ENCODE results near the gene C22orf15.
A peak's percentile ranks its signal among the peaks of the same experiment; 100 is the strongest.

The C22orf15 gene

DNA sequence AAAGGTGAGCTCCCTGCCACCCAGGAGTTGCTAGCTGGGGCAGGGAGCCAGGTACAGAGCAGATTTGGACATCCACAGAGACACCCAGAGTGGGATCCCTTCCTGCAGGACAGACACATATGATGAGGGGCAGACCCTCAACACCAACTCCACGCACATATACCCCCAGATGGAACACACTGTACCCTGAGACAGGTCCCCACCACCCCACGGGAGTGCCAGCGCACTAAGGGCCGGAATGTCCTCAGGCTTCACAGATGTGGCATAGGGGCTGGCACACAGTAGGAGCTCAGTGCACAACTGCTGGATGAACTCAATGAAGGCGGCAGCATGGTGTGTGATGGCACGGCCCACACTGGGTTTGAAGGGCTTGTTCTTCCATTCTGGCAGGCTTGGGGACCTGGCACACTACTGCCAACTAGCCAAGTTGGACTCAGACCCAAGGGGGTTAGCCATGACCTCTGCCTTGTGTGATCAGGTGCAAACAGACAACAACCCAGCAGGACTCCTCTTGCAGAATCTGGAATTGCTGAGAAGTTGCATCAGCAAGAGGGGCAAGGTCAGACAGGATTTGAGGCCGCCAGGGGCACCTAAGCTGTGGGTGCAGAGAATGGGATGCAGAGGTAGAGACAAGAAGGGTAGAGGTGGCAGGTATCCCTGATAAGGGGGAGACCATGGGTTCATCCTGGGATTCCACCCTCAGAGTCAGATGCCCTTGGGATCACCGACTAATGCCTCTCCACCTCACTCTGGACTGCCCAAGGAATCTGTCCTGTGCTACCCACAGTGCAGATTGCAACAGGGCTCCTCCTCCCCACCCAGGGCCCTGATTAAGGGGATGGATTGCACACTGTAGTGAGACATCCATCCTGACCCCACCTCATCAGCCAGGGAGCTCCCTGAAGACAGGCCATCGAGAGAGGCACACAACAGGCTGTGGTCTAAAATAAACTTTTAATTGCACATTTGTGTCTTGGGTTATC lies 2.4 kb downstream of the C22orf15 start:
- Histone ChIP-seq H3K9me3 (ENCODE audit: control insufficient read depth in 1 of 2, low read length in 2 of 2) (no peaks in the 10 kb centered on the region), H3K27ac (ENCODE audit: low read length) (no peak overlapping the region), H3K27me3 (ENCODE audit: low read depth, low read length) (no peaks in the 10 kb centered on the region), H3K36me3 (ENCODE audit: control insufficient read depth in 1 of 2, insufficient read depth in 2 of 2, low read length in 2 of 2) (peaks cover 0 to 4% of the 10 kb centered on the region in 2 donors), H3K4me1 (ENCODE audit: control insufficient read depth in 1 of 2, insufficient read depth in 2 of 2, low read length in 2 of 2) (peaks cover 0 to 51% of the 10 kb centered on the region in 2 donors), H3K4me3 (ENCODE audit: low read depth in 1 of 2, low read length in 2 of 2) (no peak overlapping the region)

DNA sequence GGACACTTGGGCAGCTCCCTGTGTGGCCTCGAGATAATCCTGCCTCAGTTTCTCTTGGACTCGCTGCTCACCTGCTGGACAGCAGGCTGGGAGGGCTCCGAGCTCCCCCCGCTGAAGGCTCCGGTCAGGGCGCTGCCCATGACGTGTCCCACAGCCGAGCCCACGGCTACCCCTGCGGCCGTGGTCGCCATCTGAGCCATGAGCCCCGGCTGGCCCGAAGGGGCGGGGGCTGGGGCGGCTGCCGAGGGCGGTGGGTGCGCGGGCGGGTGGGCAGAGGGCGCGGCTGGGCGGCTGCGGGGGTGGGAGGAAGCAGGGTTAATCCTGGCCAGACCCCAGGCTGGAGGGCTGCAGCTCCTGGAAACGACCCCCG lies 4.5 kb downstream of the C22orf15 start:
- Histone ChIP-seq H3K27me3 (ENCODE audit: low read depth, low read length) (no peaks in the 10 kb centered on the region), H3K9me3 (ENCODE audit: control insufficient read depth in 1 of 2, low read length in 2 of 2) (no peaks in the 10 kb centered on the region), H3K4me1 (ENCODE audit: control insufficient read depth in 1 of 2, insufficient read depth in 2 of 2, low read length in 2 of 2) (peaks cover 0 to 57% of the 10 kb centered on the region in 2 donors), H3K4me3 (ENCODE audit: low read depth in 1 of 2, low read length in 2 of 2) (peak overlapping the region; percentile 77 to 90), H3K27ac (ENCODE audit: low read length) (peak overlapping the region; percentile 84), H3K36me3 (ENCODE audit: control insufficient read depth in 1 of 2, insufficient read depth in 2 of 2, low read length in 2 of 2) (peaks cover 0 to 4% of the 10 kb centered on the region in 2 donors)

DNA sequence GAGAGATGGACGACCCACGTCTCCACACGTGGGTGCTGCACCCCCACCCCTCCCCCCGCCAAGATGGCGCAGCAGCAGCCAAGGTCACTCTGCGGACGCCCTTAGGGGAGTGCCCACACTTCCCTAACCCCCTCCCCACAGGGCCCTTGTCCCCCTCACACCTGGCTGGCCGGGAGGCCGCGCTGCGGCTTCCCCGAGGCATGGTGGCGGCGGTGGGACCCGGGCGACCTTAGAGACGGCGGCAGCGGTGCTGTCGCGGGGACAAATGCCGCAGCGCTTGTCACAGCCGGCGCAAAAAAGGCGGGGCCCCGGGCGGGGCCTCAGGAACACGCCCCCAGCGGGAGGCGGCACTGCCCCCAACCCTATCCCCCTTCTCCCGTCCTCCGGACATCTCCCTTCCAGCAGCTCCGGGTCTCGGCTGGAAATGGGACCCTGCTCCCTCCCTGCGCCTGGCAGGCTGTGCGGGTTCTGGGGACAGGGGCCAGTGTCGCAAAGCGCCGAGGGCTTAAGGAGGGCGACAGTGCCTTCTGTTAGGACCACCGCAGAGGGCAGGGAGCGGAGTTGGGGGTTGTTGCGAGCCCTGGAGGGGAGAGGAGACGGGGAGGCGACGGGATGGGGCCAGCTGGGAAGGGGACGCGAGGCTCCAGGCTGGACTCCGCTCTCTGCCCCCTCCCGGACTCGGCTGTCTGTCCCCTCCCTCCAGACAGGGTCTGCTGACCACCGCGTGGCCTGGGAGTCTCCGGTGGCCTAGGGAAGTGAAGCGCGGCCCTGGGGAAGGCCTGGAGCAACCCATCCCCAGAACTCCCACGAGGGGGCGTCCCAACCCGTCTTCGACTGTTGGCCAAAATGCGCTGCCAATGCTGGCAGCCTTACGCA lies 5.1 kb downstream of the C22orf15 start, which contains the start of gene CHCHD10:
TSS of gene CHCHD10 (minus strand) at position 300 of the 876 bp plus-strand sequence. CDS start at position 202, 98 bp downstream.
- Histone ChIP-seq H3K4me3 (ENCODE audit: low read depth in 1 of 2, low read length in 2 of 2) (peak within 1 kb of the TSS; percentile 77 to 90), H3K4me1 (ENCODE audit: control insufficient read depth in 1 of 2, insufficient read depth in 2 of 2, low read length in 2 of 2) (peaks cover 0 to 58% of the 10 kb centered on the region in 2 donors), H3K27ac (ENCODE audit: low read length) (peak within 1 kb of the TSS; percentile 84)

DNA sequence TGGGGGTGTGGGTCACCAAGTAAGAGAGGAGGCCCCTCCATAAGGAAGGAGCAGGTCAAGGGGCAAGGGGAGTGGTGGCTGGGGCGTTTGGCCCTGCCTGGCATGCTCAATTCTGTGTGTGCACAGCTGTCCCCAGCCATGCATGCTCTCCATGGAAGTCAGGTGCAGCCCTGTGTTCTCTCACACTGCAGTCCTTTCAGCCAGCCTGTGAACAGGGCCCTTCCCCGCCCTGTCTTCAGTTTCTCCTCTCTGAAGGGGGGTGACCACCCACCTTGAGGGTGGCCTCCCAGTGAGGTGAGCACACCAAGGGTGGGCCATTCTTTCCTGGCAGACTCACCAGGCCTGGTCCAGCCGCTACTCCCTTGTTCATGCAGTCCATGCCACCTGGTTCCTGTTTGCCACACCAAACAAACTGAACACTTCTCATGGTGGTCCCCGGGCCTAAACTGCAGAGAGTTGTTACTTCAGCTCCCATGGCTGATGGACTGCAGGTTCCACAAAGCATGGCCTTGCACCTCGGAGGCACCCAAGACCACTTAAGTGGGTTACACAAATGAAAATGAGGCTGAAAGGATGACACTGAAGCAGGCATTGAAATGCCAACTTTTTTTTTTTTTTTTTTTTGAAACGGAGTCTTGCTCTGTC lies 6.7 kb downstream of the C22orf15 start:
- Histone ChIP-seq H3K9me3 (ENCODE audit: control insufficient read depth in 1 of 2, low read length in 2 of 2) (no peaks in the 10 kb centered on the region), H3K36me3 (ENCODE audit: control insufficient read depth in 1 of 2, insufficient read depth in 2 of 2, low read length in 2 of 2) (peaks cover 0 to 4% of the 10 kb centered on the region in 2 donors), H3K27ac (ENCODE audit: low read length) (no peak overlapping the region), H3K4me1 (ENCODE audit: control insufficient read depth in 1 of 2, insufficient read depth in 2 of 2, low read length in 2 of 2) (peaks cover 3 to 58% of the 10 kb centered on the region in 2 donors), H3K4me3 (ENCODE audit: low read depth in 1 of 2, low read length in 2 of 2) (no peak overlapping the region), H3K27me3 (ENCODE audit: low read depth, low read length) (no peaks in the 10 kb centered on the region)

More for the DNA sequence above, 5.1 kb downstream of the C22orf15 start, which contains the start of gene CHCHD10:
- no peaks in the 10 kb centered on the region for H3K27me3 ChIP-seq (ENCODE audit: low read depth, low read length)
- H3K9me3 ChIP-seq (ENCODE audit: control insufficient read depth in 1 of 2, low read length in 2 of 2), result no peaks in the 10 kb centered on the region
- H3K36me3 ChIP-seq (ENCODE audit: control insufficient read depth in 1 of 2, insufficient read depth in 2 of 2, low read length in 2 of 2), result peaks cover 0 to 4% of the 10 kb centered on the region in 2 donors

DNA sequence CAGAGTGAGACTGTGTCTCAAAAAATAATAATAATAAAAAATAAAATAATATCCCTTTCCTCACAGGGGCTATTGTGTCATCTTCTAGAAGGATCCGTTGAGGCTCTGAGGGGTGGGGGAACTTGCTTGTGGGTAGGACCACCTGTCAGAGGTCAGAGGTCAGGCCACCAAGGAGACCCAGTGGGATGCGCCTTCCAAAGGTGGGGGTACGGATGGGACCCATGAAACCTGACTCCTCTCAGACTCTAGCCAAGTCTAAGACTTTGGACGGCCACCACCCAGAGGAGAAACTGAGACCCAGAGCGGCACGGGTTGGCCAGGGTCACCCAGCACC lies 9.5 kb downstream of the C22orf15 start:
- Histone ChIP-seq H3K9me3 (ENCODE audit: control insufficient read depth in 1 of 2, low read length in 2 of 2) (no peaks in the 10 kb centered on the region), H3K27me3 (ENCODE audit: low read depth, low read length) (no peaks in the 10 kb centered on the region), H3K4me1 (ENCODE audit: control insufficient read depth in 1 of 2, insufficient read depth in 2 of 2, low read length in 2 of 2) (peaks cover 10 to 41% of the 10 kb centered on the region in 2 donors), H3K36me3 (ENCODE audit: control insufficient read depth in 1 of 2, insufficient read depth in 2 of 2, low read length in 2 of 2) (no peaks in the 10 kb centered on the region), H3K4me3 (ENCODE audit: low read depth in 1 of 2, low read length in 2 of 2) (peak overlapping the region; percentile 42 to 50), H3K27ac (ENCODE audit: low read length) (no peak overlapping the region)

DNA sequence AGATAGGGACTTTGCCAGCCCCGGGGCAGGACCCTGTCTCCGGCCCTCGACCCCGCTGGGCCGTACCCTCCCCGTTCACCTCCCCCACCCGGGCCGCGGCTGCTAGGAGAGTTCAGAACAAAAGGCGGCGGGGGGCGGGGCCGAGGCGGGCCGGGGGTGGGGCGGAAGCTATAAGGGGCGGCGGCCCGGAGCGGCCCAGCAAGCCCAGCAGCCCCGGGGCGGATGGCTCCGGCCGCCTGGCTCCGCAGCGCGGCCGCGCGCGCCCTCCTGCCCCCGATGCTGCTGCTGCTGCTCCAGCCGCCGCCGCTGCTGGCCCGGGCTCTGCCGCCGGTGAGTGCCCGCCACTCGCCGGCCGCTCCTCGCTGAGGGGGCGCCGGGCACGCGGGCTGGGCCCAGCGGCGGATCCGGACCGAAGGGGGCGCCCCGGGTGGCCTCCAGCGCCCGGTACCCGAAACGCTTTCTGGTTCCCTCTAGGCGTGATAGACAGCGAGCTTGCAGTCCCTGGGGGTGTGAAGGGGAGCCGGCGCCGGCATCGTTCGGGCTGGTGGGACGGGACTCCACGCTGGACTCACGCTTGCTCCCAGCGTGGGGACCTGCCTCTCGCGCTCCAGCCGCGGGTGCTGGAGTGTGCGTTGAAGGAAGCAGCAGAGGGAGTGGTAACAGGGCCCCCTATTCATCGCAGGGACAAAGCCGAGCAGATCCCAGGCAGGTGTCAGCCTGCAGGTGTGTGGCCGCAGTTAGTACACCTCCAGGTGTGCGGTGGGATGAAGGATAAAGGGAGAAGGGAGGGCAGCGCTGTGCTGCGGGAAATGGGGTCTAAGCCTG lies 10.1 kb downstream of the C22orf15 start, which contains the start of gene MMP11:
TSS of gene MMP11 (plus strand) at position 201 of the 825 bp plus-strand sequence. CDS start at position 223, 22 bp downstream.
- Histone ChIP-seq H3K27me3 (ENCODE audit: low read depth, low read length) (no peaks in the 10 kb centered on the region), H3K27ac (ENCODE audit: low read length) (no peak within 1 kb of the TSS), H3K36me3 (ENCODE audit: control insufficient read depth in 1 of 2, insufficient read depth in 2 of 2, low read length in 2 of 2) (no peaks in the 10 kb centered on the region), H3K4me1 (ENCODE audit: control insufficient read depth in 1 of 2, insufficient read depth in 2 of 2, low read length in 2 of 2) (peaks cover 10 to 46% of the 10 kb centered on the region in 2 donors), H3K4me3 (ENCODE audit: low read depth in 1 of 2, low read length in 2 of 2) (peak within 1 kb of the TSS; percentile 42 to 68), H3K9me3 (ENCODE audit: control insufficient read depth in 1 of 2, low read length in 2 of 2) (no peaks in the 10 kb centered on the region)

DNA sequence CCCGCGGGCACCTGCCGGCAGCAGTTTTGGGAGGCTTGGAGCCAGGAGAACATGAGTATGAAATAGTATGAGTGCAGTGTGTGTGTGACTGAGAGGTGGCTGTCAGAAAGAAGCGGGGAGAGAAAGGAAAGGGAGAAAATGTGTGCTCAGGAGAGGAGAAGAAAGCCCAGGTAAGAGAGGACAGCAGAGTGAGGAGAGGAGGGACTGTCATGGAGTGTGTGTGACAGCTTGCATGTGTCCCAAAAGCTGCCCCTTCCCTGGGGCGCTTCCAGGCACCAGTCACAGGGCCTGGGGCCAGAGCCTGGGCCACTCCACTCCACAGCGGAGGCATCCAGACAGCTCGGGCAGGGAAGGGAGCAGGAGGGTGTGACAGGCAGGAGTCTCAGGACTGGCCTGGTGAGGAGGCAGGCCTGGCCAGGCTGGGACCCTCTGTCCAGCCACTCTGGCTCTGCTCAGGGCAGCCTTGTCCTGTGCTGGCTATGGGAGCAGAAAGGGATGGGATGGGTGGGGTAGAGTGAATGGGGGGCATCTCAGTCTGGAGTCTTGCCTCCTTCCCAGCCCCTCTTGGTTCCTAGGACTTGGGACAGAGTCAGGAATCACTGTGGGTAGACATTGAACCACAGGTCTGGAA lies 10.8 kb downstream of the C22orf15 start:
- Histone ChIP-seq H3K36me3 (ENCODE audit: control insufficient read depth in 1 of 2, insufficient read depth in 2 of 2, low read length in 2 of 2) (no peaks in the 10 kb centered on the region), H3K4me3 (ENCODE audit: low read depth in 1 of 2, low read length in 2 of 2) (peak overlapping the region; percentile 42 to 68), H3K4me1 (ENCODE audit: control insufficient read depth in 1 of 2, insufficient read depth in 2 of 2, low read length in 2 of 2) (peaks cover 10 to 50% of the 10 kb centered on the region in 2 donors), H3K9me3 (ENCODE audit: control insufficient read depth in 1 of 2, low read length in 2 of 2) (no peaks in the 10 kb centered on the region), H3K27ac (ENCODE audit: low read length) (no peak overlapping the region), H3K27me3 (ENCODE audit: low read depth, low read length) (no peaks in the 10 kb centered on the region)

DNA sequence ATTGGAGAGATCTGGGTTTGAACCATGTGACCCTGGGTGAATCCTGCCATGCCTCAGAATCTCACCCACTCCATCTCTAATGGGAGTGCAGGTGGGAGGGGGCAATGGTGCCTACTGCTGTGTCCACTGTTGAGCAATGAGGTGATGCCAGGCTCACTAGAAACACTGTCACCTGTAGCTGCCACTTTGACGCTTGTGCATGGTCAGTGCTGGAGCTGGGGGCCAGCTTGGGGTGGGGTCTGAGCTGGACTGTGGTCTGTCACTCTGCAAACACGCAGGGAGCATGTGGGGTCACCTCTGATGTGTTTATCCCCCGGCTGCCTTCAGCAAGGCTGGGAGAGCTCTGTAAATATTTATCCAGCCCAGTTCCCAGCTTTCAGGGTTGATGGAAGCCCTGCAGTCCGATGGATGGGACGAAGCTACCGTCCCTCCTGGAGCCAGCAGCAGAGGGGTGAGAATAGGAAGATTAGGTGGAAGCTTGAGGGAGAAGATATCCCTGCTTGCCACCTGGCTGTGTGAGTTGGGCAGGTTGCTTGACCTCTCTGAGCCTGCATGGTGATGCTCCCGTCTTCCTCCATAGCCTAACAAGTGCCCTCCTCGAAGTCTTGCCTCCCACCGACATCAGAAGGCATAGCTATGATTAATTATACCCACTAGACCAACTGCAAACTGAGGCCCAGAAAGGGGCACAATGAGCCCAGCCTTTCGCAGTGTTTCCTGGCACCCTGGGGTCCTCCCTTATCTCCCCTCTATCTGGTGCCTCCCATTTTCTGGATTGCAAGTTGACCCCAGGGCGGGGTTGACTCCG lies 11.5 kb downstream of the C22orf15 start:
- Histone ChIP-seq H3K4me1 (ENCODE audit: control insufficient read depth in 1 of 2, insufficient read depth in 2 of 2, low read length in 2 of 2) (peaks cover 10 to 44% of the 10 kb centered on the region in 2 donors), H3K9me3 (ENCODE audit: control insufficient read depth in 1 of 2, low read length in 2 of 2) (no peaks in the 10 kb centered on the region), H3K27me3 (ENCODE audit: low read depth, low read length) (no peaks in the 10 kb centered on the region), H3K4me3 (ENCODE audit: low read depth in 1 of 2, low read length in 2 of 2) (no peak overlapping the region), H3K27ac (ENCODE audit: low read length) (no peak overlapping the region), H3K36me3 (ENCODE audit: control insufficient read depth in 1 of 2, insufficient read depth in 2 of 2, low read length in 2 of 2) (no peaks in the 10 kb centered on the region)

DNA sequence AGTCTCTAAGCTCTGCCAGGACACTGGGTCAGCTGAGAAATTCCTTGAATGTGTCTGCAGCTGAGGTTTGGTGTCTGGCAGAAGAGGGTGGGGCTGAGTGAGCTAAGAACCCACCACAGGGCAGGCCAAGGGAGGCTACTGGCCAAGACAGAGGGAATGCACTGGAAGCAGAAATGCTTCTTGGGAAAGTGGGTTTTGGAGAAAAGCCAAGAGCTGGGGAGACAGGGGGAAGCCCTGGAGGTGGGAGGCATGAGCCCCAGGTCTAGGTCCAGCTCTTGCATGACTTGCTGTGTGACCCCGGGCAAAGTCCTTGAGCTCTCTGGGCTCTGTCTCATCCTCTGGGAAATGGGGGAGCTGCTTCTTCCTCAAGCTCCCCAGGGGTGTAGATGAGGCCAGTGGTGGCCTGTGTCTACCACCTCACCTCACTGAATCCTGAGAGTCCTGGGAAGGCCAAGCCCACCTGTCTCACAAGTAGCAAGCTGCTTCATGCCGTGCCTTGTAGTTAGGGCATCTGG lies 12.2 kb downstream of the C22orf15 start:
- no peaks in the 10 kb centered on the region for H3K27me3 ChIP-seq (ENCODE audit: low read depth, low read length)
- no peaks in the 10 kb centered on the region for H3K36me3 ChIP-seq (ENCODE audit: control insufficient read depth in 1 of 2, insufficient read depth in 2 of 2, low read length in 2 of 2)
- peaks cover 10 to 42% of the 10 kb centered on the region in 2 donors for H3K4me1 ChIP-seq (ENCODE audit: control insufficient read depth in 1 of 2, insufficient read depth in 2 of 2, low read length in 2 of 2)
- H3K27ac ChIP-seq (ENCODE audit: low read length), result no peak overlapping the region
- H3K9me3 ChIP-seq (ENCODE audit: control insufficient read depth in 1 of 2, low read length in 2 of 2), result no peaks in the 10 kb centered on the region
- H3K4me3 ChIP-seq (ENCODE audit: low read depth in 1 of 2, low read length in 2 of 2), result no peak overlapping the region

Measured in muscle layer of duodenum (tissue), 2 donors.